ENCODE results near the gene IL11. TPM values are rescaled to one million over a fixed set of nuclear protein-coding genes. Genes with fewer than 3 reads are reported as not detected.
"Not testable (repeated sequence)": the region's sequence is repeated elsewhere in the genome, so short reads cannot be mapped to it uniquely, and the experiment has no call there.

The IL11 gene
- total RNA-seq, 1 donor from 2014 or later: 183 TPM

- Mint-ChIP-seq H3K36me3 (ENCODE audit: low read depth, unreplicated experiment) (peaks cover 2% of the 10 kb centered on the region), H3K4me3 (ENCODE audit: unreplicated experiment) (no peak overlapping the region), H3K27me3 (ENCODE audit: low read depth, unreplicated experiment) (no peaks in the 10 kb centered on the region), H3K9me3 (ENCODE audit: unreplicated experiment) (peaks cover 3% of the 10 kb centered on the region), H3K4me1 (ENCODE audit: low read depth, unreplicated experiment) (peaks cover 3% of the 10 kb centered on the region), H3K27ac (ENCODE audit: unreplicated experiment) (peak overlapping the region; percentile 66)
- Histone ChIP-seq H3K27ac (ENCODE audit: low read depth, low read length) (no peak overlapping the region), H3K4me2 (ENCODE audit: low read length) (no peak overlapping the region), H4K20me1 (ENCODE audit: insufficient read depth, low read length) (no peaks in the 10 kb centered on the region), H3K4me1 (ENCODE audit: insufficient read depth, low read length) (peaks cover 17% of the 10 kb centered on the region), H2AFZ (ENCODE audit: low read depth, low read length) (no peak overlapping the region), H3K79me2 (ENCODE audit: insufficient read depth, low read length) (peaks cover 7% of the 10 kb centered on the region), H3K36me3 (ENCODE audit: insufficient read depth, low read length) (no peaks in the 10 kb centered on the region), H3K9me3 (ENCODE audit: insufficient read depth, low read depth, low read length) (no peaks in the 10 kb centered on the region), H3K4me3 (ENCODE audit: insufficient read depth, low read depth, low read length) (no peak overlapping the region), H3K9ac (ENCODE audit: low read length) (no peak overlapping the region), H3K27me3 (ENCODE audit: insufficient read depth, low read length) (peaks cover 4% of the 10 kb centered on the region)
- DNase-seq (ENCODE audit: low read depth) (no peak), FAIRE-seq (no peak)
- TF ChIP-seq CTCF (IDR thresholded peaks at IDR 0.05; ENCODE audit: insufficient read depth, low read depth, low read length) (no peak), EZH2 (IDR thresholded peaks at IDR 0.05; ENCODE audit: insufficient read depth, low read length) (no peak)
These were observed 34.2 kb downstream of the IL11 start for GRCh38 chr19:55336101-55336500.

- no peak overlapping the region for H3K4me2 ChIP-seq (ENCODE audit: low read length)
- no peak for TF ChIP-seq CTCF (IDR thresholded peaks at IDR 0.05; ENCODE audit: insufficient read depth, low read depth, low read length)
- no peak for TF ChIP-seq EZH2 (IDR thresholded peaks at IDR 0.05; ENCODE audit: insufficient read depth, low read length)
- H3K9me3 ChIP-seq (ENCODE audit: insufficient read depth, low read depth, low read length): no peaks in the 10 kb centered on the region
- peaks cover 4% of the 10 kb centered on the region for H3K27me3 ChIP-seq (ENCODE audit: insufficient read depth, low read length)
- no peaks in the 10 kb centered on the region for H3K79me2 ChIP-seq (ENCODE audit: insufficient read depth, low read length)
- DNase-seq (ENCODE audit: low read depth) (no peak), FAIRE-seq (no peak)
- peaks cover 3% of the 10 kb centered on the region for H3K4me1 Mint-ChIP-seq (ENCODE audit: low read depth, unreplicated experiment)
- H3K36me3 ChIP-seq (ENCODE audit: insufficient read depth, low read length): no peaks in the 10 kb centered on the region
- H3K9me3 Mint-ChIP-seq (ENCODE audit: unreplicated experiment): peaks cover 1% of the 10 kb centered on the region
- peaks cover 6% of the 10 kb centered on the region for H3K4me1 ChIP-seq (ENCODE audit: insufficient read depth, low read length)
- H3K27me3 Mint-ChIP-seq (ENCODE audit: low read depth, unreplicated experiment): no peaks in the 10 kb centered on the region
- H3K27ac Mint-ChIP-seq (ENCODE audit: unreplicated experiment): no peak overlapping the region
- no peaks in the 10 kb centered on the region for H4K20me1 ChIP-seq (ENCODE audit: insufficient read depth, low read length)
- peak overlapping the region; percentile 14 for H3K4me3 Mint-ChIP-seq (ENCODE audit: unreplicated experiment)
- H3K36me3 Mint-ChIP-seq (ENCODE audit: low read depth, unreplicated experiment): peaks cover 2% of the 10 kb centered on the region
- H3K9ac ChIP-seq (ENCODE audit: low read length): no peak overlapping the region
- no peak overlapping the region for H2AFZ ChIP-seq (ENCODE audit: low read depth, low read length)
- no peak overlapping the region for H3K27ac ChIP-seq (ENCODE audit: low read depth, low read length)
- H3K4me3 ChIP-seq (ENCODE audit: insufficient read depth, low read depth, low read length): no peak overlapping the region
These were observed 36.4 kb downstream of the IL11 start for GRCh38 chr19:55333870-55334269.

GRCh38 chr19:55329791-55330190 lies 40.5 kb downstream of the IL11 start:
- not testable (repeated sequence) for H4K20me1 ChIP-seq (ENCODE audit: insufficient read depth, low read length); FAIRE-seq; H3K4me1 ChIP-seq (ENCODE audit: insufficient read depth, low read length); H2AFZ ChIP-seq (ENCODE audit: low read depth, low read length); H3K36me3 Mint-ChIP-seq (ENCODE audit: low read depth, unreplicated experiment); H3K79me2 ChIP-seq (ENCODE audit: insufficient read depth, low read length); H3K4me3 Mint-ChIP-seq (ENCODE audit: unreplicated experiment); H3K27ac Mint-ChIP-seq (ENCODE audit: unreplicated experiment); H3K4me3 ChIP-seq (ENCODE audit: insufficient read depth, low read depth, low read length); H3K27ac ChIP-seq (ENCODE audit: low read depth, low read length); H3K36me3 ChIP-seq (ENCODE audit: insufficient read depth, low read length); H3K9me3 ChIP-seq (ENCODE audit: insufficient read depth, low read depth, low read length); H3K9ac ChIP-seq (ENCODE audit: low read length); H3K27me3 ChIP-seq (ENCODE audit: insufficient read depth, low read length); H3K4me1 Mint-ChIP-seq (ENCODE audit: low read depth, unreplicated experiment); H3K4me2 ChIP-seq (ENCODE audit: low read length); H3K27me3 Mint-ChIP-seq (ENCODE audit: low read depth, unreplicated experiment); H3K9me3 Mint-ChIP-seq (ENCODE audit: unreplicated experiment)
- peak; percentile 42 for DNase-seq (ENCODE audit: low read depth)

- not testable (repeated sequence) for H3K4me1 ChIP-seq (ENCODE audit: insufficient read depth, low read length); DNase-seq (ENCODE audit: low read depth); H3K9ac ChIP-seq (ENCODE audit: low read length); H3K27me3 ChIP-seq (ENCODE audit: insufficient read depth, low read length); H2AFZ ChIP-seq (ENCODE audit: low read depth, low read length); H4K20me1 ChIP-seq (ENCODE audit: insufficient read depth, low read length); H3K9me3 Mint-ChIP-seq (ENCODE audit: unreplicated experiment); H3K9me3 ChIP-seq (ENCODE audit: insufficient read depth, low read depth, low read length); H3K36me3 ChIP-seq (ENCODE audit: insufficient read depth, low read length); FAIRE-seq; H3K4me2 ChIP-seq (ENCODE audit: low read length); H3K79me2 ChIP-seq (ENCODE audit: insufficient read depth, low read length); H3K36me3 Mint-ChIP-seq (ENCODE audit: low read depth, unreplicated experiment); H3K27ac ChIP-seq (ENCODE audit: low read depth, low read length); H3K27ac Mint-ChIP-seq (ENCODE audit: unreplicated experiment); H3K4me3 ChIP-seq (ENCODE audit: insufficient read depth, low read depth, low read length); H3K4me1 Mint-ChIP-seq (ENCODE audit: low read depth, unreplicated experiment); H3K27me3 Mint-ChIP-seq (ENCODE audit: low read depth, unreplicated experiment); H3K4me3 Mint-ChIP-seq (ENCODE audit: unreplicated experiment)
These were observed 41.4 kb downstream of the IL11 start for GRCh38 chr19:55328774-55329318.
